Left cardiac atrium (tissue), 4 donors: Measurements from ENCODE around the gene MRPL37. TPM values are rescaled to one million over a fixed set of nuclear protein-coding genes. Genes with fewer than 3 reads are reported as not detected.

ENCODE experiments used
- ATAC-seq, 2 donors: fragments of 200-7000 bp; cut with Tn5 transposase; one replicate each; pipeline ENCODE4 v1.9.1; 2020; ENCODE audit warnings: mild to moderate bottlenecking in 2 of 2, moderate library complexity in 2 of 2
- DNase-seq: peaks from one replicate; pipeline ENCODE4 v3.0.0-alpha.2; 2020
- intact Hi-C, 2 donors: fragments of 100-400 bp; cut with DNase I; formaldehyde crosslinking; loops; one replicate each; pipeline versions ENCODE4 v1.14.1 to v1.15.1; 2022 to 2023
- total RNA-seq, 2 donors: library from RNA; stranded (reverse); fragmentation: NEBNext Ultra II Directional; extraction: Animal tissue kit (Norgen Biotek cat#: 25700); gene quantifications; one replicate each; pipeline ENCODE4 v1.2.1, GENCODE V29; 2021
- donor health status: DM: no; HTN: yes; CAD: no.
- donor health status: DM: no; HTN: yes; CAD: no; lungs with severe emphysema.
- donor health status: DM: yes; HTN: yes; CAD: no.
- donor health status: Dilated cardiomyopathy.

Gene MRPL37
- total RNA-seq, 2 donors from 2014 or later: 54.7 to 64.2 TPM

DNA sequence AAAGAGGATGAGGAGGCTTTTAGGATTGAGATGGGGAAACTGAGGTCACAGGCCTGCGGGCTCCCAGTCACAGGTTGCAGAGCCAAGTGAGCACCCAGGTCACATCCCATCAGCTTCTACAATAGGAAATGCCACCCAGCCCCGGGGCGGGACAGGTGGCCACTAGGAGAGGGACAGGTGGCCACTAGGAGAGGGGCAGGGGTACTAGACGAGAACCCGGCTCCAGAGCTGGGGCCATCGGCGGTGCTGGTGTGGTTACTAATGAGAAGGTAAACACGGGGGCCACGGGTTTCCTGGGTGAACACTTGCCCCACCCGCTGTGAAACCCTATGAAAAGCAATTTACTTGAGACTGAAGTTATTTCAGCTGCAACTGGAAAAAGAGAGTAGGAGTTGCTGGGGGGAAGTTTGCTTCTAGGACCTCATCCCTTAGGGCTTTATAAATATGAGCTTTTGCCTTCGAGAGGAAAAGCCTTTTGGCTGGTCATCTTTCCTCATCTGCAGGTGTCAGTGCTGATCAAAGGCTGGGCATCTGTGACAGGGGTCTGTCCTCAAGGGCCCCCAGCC is 52.5 kb downstream of the MRPL37 start:
- no peak for ATAC-seq
- DNase-seq: no peak
- intact Hi-C loops: no loop called here

DNA sequence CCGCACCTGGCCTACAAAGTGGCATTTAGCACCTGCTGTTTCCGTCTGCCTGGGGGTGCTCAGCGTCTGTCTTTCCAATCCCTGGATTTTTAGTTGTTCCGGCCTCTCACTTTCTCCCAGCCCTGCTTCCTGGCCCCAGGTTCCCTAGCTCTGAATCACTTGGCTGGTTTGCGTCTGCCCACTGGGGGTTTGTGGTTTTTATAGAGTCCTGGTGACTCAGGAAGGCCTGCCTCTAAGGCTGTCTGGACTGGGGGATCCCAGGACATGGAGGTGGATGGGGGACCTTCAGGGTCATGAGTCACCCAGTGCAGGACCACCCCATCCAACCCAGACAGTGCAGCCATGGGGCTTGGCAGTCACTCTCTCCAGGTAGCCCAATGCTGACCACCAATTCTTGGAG is 53.5 kb downstream of the MRPL37 start:
- intact Hi-C loops: no loop called here
- DNase-seq (no peak), ATAC-seq (peak in 1 of 2 donors; percentile 54)

DNA sequence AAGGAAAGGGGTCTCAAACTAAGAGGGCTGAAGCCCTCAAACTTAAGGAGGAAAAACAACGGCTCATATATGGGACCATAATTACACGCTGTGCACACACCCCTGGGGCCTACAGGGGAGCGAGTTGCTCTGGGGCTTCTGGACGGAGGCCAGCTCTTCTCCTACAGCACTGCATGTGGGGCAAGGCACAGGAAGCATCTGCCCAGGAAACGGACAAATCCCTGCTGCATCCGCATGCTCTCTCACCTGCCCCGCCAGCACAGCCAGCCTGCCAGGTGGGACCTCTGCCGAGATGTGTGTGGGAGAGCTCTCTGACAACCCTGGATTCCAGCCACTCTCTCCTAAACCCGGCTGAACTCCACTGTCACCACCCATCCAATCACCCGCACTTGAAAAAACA is 54.1 kb downstream of the MRPL37 start:
- intact Hi-C loops: no loop called here
- ATAC-seq (peak in 1 of 2 donors; percentile 5), DNase-seq (no peak)

DNA sequence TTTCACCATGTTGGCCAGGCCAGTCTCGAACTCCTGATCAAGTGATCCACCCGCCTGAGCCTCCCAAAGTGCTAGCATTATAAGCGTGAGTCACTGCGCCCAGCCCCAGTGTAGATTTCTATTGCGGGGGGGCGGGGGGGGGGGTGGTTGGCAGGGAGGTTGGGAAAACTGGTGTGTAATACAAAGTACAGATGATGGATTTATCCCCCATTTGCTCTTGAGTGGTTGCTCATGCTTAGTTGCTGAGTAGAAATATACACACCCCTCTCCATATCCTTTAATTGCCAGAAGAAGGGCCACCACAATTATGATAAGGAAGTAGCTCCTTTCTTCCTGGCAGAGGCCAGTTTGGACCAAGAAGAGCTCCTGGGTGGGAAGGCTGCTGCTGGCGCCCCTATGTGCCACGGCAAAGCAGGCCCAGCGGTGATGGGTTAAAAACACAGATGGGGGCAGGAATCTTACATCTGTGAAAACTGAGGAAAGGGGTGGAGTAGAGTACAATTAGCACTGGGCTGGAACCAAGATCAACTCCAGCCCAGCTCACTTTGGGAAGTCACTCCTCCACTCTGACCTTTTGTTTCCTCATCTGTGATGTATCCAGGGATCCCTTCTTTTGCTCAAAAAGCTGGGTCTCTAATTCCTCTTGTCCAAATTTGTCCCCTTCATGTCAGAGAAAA is 55.2 kb downstream of the MRPL37 start:
- intact Hi-C loops: no loop called here
- ATAC-seq: no peak
- no peak for DNase-seq

DNA sequence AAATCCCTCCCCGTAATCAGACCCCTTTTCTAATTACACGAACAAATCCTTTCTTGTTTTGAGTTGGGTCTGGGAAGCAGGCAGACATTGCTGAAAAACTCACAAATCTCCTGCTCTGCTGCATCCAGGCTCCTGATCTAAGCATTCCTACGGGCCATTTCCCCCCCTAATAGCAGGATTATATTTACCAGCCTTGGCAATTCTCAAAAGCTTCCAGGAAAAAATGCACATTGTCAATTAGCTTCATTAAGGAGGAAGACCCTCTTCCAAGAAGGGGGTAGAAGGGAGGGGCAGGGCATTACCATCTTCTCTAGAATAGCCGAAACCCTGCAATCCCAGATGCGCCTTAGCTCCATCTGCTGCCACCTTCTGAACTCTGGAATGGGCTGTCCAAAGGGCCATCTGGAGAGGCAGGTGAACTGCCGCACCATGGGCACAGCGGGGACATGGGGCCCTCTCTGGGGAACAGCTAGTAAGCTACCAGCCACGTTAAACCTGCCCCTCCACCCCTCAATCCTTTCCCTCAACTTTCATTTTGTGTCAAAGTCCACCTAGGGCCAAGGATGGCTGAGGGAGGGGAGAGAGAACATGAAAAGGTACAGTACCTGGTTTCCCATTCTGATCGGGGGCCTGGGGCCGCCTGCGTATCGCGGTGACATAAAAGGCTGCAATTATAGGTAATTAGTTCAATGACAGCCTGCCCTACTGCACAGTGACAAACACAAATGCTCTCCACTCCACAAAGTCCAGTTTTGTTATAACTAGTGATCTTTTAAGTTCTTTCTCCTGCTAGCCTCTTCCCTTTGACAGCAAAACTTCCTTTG is 56.8 kb downstream of the MRPL37 start:
- intact Hi-C loops: no loop called here
- ATAC-seq (no peak), DNase-seq (no peak)

DNA sequence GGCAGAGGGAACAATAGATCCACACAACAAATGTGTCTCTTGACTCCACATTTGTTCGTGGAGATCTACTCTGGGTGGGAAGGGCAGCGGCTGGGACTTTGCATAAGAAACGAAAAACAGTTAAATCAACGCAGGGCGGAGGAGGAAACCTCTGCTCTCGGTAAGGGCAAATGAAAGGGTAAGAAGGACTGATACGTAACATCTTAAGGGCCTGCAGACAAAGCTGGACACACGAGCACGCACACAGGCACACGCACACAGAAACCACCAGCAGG is 57.3 kb downstream of the MRPL37 start:
- intact Hi-C loops: no loop called here
- ATAC-seq: no peak
- DNase-seq: no peak

DNA sequence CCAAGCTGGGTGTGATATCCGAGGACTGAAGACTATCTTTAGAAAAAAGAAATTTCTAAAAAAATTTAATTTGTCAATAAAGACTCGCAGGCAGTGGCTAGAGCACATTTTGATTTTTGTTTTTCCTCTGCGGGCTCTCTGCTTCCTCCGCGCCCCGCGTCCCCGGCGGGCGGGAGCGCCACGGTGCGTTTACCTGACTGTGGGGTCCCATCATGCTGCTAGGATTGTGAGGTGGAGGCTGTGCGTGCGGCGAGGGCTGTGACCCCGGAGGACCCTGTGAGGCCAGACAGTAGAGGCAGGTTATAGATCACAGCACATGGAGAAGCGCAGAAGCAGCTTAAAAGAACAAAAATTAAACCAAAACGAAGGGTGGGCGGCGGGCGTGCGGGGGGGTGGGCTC is 57.9 kb downstream of the MRPL37 start:
- ATAC-seq (no peak), DNase-seq (no peak)
- intact Hi-C loops: no loop called here

DNA sequence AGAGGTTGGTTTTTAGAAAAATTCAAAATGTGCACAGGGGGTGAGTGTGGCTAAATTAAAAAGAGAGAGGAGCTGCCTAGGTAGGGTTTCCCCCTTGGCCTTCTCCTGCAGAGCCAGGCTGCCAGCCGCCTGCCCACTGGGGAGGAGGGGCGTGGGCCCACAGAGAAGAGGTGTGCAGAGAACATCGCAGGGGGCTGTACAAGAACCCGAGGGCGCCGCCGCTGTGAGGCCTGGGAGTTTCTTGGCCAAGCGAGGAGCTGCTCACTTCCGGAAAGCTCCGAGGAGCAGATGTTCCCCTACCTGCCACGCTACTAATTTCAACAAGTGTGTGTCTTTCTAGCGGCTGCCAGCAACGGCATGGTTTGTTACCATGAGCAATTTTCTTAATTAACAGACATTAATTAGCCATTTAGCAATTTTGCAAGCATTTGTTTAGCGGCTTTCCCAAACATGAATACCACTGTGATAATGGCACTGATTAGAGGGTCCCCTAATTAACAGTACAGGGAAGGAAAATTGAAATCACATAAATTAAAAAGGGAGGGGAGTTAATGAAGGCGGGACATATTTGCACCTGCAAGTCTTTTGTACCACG is 59.7 kb downstream of the MRPL37 start:
- ATAC-seq (no peak), DNase-seq (no peak)
- intact Hi-C loops: loop anchor here in 1 of 2 donors (10.0 kb wide), 1 partner anchor 225 kb away; no protein-coding TSS in a partner anchor

DNA sequence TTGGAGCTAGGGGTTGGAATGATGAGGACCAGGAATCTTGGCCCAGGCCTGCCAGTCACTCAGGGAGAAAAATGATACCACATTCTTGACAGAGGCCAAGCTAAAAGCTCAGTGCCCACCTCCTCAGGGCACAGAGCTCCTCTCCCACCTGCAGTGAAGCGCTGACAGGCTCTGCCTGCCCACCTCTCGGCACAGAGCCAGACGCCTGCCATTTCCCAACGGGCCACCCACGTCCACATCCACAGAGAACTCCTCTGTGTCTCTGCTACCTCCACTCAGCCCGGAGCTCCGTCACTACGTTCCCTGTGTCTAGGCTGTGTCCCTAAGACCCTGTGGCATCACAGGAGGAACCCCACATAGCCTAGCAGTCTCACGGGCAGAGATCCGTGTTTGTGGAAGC is 60.8 kb downstream of the MRPL37 start:
- no peak for DNase-seq
- intact Hi-C loops: loop anchor here in 1 of 2 donors (10.0 kb wide), 1 partner anchor 224 kb away; no protein-coding TSS in a partner anchor
- ATAC-seq: peak in 1 of 2 donors; percentile 15

DNA sequence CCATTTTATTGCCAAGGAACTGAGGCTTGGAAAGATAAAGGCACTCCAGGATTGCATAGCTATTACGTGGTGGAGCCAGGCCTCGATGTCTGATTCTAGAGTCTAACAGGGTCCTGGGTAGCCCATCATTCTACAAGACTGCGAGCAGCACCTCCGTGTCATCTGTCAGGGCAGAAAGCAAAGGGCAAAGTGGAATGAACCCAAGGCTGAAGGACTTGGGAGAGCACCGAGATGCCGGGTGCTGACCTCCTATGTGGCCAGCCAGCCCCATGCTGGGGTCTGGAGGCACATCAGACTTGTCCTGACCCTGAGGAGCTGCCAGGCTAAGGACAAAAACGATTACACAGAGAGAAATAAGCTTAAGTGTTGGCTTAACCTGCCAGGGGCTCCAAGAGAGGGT is 62.3 kb downstream of the MRPL37 start:
- DNase-seq (no peak), ATAC-seq (no peak)

DNA sequence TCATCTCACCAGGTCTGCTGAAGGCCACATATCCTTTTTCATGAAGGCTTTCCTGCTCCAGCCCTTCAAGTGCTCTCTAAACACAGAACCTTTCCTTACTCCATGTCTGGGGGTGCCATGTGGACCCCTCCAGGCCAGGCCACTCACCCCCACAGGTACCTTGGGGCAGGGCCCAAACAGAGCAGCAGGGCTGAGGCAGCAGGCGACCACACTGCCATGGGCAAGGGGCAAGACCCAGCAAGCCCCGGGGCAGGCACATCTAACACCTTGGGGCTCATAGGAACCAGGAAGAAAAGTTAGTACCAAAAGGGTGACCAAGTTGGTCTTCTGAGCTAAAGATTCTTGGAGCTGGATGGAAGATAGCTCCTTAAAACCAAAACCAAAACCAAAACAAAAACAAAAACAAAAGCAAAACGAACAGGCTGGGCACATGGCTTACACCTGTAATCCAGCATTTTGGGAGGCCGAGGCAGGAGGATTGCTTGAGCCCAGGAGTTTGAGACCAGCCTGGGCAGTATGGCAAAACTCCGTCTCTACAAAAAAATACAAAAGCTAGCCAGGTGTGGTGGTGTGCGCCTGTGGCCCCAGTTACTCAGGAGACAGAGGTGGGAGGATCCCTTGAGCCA is 63.7 kb downstream of the MRPL37 start:
- DNase-seq: no peak
- intact Hi-C loops: loop anchor here in 1 of 2 donors (10.0 kb wide), 1 partner anchor 221 kb away; no protein-coding TSS in a partner anchor
- ATAC-seq: no peak

More for the DNA sequence above, 62.3 kb downstream of the MRPL37 start:
- intact Hi-C loops: loop anchor here in 1 of 2 donors (10.0 kb wide), 1 partner anchor 223 kb away; no protein-coding TSS in a partner anchor

DNA sequence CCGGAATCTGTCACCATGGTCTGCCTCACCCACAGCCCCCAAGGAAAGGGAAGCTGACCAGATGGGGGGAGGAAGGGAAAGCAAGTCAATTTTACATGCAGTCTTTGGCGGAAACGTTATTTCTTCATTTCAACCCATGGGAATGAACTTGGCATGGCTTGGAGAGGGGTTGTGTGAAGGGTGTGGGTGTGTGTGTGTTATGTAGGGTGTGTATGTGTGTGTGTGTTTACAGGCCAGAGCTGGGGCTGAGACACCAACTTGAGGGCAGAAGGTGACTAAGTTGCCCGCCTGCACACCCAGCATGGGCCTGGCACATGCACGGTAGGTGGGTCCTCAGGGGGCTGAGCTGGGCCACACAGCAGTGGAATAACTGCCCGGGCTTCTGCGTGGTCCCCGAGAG is 65.2 kb downstream of the MRPL37 start:
- intact Hi-C loops: loop anchor here in 1 of 2 donors (10.0 kb wide), 1 partner anchor 220 kb away; no protein-coding TSS in a partner anchor
- DNase-seq: no peak
- peak in 1 of 2 donors; percentile 16 for ATAC-seq

DNA sequence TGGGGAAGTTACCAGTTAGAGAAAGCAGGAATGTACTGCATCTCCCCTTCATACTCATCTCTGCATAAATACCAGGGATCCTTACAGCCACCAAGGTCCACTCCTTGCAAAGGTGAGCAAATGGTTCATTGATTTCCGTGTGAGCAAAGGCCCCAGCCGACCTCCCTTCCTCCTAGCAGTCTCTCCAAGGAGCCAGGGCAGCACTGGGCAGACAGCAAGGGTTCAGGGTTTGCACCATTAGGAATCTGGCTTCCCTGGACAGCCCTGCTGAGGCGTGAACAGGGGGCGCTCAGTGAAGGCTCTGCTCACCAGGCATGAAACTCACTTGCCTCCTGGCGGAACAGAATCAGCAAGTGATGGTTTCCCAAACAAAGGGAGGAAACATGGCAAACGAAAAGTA is 65.7 kb downstream of the MRPL37 start:
- intact Hi-C loops: loop anchor here in 1 of 2 donors (10.0 kb wide), 1 partner anchor 219 kb away; no protein-coding TSS in a partner anchor
- ATAC-seq: no peak
- DNase-seq: no peak

DNA sequence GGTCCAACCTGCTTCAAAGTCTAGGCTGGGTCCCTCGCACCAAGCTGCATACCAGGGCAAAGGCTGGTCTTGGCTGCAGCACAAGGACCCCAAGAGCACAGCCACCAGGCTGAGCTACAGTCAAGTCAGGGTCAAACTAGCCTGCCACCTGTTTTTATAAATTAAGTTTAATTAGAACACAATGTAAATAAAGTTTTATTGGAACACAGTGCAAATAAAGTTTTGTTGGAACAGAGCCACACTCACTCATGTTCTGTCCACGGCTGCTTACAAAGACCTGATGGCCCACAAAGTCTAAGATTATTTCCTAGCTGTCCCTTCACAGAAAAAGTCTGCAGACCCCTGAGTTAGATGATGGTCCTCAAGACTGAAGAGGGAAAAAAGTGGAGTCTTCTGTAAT is 66.2 kb downstream of the MRPL37 start:
- ATAC-seq: no peak
- intact Hi-C loops: loop anchor here in 1 of 2 donors (10.0 kb wide), 1 partner anchor 219 kb away; no protein-coding TSS in a partner anchor
- no peak for DNase-seq

DNA sequence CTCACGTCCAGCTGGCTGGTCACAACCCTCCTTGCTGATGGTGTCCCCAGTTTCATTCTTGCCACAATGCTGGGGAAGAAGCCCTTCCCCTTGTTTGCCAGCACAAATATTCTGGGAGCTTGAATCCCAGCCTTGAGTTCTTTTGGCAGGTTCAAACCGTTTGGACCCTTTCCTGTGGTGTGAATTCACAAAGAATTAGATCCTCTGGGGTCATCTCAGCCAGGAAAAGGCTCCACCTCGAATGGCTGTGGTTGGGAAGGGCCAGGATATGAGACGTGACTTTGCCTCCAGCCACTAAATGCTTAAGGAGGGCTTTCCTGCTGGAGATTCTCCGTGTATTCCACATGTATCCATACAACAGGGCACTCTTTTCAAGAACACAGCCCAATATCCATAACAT is 66.9 kb downstream of the MRPL37 start:
- DNase-seq (no peak), ATAC-seq (no peak)
- intact Hi-C loops: loop anchor here in 1 of 2 donors (10.0 kb wide), 1 partner anchor 218 kb away; no protein-coding TSS in a partner anchor
